Measurements from ENCODE around the gene KIAA0753.
A peak's percentile ranks its signal among the peaks of the same experiment; 100 is the strongest.
"Not testable (repeated sequence)": the region's sequence is repeated elsewhere in the genome, so short reads cannot be mapped to it uniquely, and the experiment has no call there.

Gene KIAA0753

DNA sequence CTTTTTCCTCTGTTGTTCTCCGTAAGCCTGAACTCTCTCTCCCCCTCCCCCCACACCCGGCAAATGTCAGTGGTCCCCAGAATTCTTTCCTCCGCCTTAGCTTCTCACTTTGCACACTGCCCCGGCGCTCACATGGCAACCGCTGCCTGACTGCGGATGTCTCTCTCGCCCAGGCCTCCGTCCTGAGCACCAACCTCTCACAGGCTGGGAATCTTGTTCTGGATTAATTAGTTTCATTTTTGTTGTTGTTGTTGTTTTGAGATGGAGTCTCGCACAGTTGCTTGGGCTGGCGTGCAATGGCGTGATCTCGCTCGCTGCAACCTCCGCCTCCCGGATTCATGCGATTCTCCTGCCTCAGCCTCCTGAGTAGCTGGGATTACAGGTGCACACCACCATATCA, 27.7 kb upstream of the KIAA0753 start:
- no peak for FAIRE-seq

- FAIRE-seq, result no peak
Measured at GRCh38 chr17:6667516-6667915, 27.0 kb upstream of the KIAA0753 start.

GRCh38 chr17:6666557-6666956, 26.0 kb upstream of the KIAA0753 start:
- FAIRE-seq, result no peak

GRCh38 chr17:6666077-6666521, 25.6 kb upstream of the KIAA0753 start:
- peak; percentile 9 for FAIRE-seq

- not testable (repeated sequence) for FAIRE-seq
Measured at GRCh38 chr17:6663200-6663599, 22.7 kb upstream of the KIAA0753 start.

DNA sequence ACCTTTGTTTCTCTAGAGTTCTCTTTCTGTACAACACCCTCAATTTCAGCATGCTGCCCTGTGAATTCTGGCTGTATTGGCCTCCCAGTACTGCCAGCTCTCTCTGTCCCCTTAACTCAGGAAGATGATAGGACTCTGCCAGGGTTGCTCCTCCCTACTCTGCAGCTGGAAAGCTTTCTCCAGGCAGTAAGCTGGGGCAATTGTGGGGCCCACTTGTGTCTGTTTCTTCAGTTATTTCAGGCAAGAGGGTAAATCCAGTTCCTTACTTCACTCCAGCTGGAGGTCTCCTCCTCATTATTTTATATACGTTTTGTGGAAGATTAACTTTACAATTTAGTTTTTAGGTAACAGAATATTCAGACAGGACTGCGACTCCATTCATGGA, 20.9 kb upstream of the KIAA0753 start:
- FAIRE-seq, result no peak

- no peak for FAIRE-seq
Measured at GRCh38 chr17:6660805-6661463, 20.4 kb upstream of the KIAA0753 start.

DNA sequence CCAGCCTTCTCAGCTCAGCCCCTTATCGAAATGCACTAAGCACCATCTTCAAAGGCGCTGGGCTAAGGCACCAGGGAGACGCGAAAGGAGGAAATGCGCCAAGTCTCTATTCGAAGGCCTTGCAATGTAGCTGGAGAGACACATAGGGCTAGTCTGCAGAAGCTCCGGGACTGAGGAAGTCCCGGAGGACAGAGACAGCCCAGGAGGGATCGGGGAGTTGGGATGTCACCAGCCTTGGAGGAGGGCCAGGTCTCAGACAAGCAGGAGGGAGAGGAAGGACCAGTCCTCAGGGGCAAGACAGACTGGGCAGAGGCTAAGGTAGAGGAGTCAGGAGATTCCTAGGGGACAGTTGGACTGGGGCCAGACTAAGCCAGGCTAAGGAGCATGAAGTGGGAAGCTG, 19.6 kb upstream of the KIAA0753 start:
- FAIRE-seq, result no peak

- not testable (repeated sequence) for FAIRE-seq
Measured at GRCh38 chr17:6658411-6658810, 17.9 kb upstream of the KIAA0753 start.

DNA sequence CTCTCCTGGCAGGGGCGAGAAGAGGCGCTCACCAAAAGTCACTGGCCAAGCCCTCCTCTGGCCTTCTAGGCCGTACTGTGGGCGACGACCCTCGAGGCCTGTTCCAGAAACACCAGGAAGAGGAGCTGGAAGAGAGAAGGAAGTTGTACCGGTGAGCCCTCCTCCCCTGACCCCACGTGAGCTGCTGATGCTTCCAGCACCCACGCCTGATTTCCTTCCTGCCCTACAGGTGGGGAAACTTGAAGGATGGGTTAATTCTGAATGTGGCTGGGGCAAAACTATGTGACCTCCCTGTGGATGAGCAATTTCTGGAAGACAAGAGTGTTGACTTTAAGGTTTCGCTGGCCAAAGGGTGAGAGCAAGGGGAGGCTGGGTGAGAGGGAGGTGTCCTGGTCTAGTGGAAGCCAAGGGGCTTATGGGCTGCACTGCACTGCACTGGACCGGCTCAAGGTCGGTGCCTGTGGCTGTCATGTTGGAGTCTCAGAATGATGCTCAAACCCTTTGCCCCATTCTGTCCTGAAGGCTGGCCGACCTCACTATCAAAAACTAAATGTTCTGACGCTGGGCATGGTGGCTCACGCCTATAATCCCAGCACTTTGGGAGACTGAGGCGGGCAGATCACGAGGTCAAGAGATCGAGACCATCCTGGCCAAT, 17.2 kb upstream of the KIAA0753 start:
- FAIRE-seq, result no peak

DNA sequence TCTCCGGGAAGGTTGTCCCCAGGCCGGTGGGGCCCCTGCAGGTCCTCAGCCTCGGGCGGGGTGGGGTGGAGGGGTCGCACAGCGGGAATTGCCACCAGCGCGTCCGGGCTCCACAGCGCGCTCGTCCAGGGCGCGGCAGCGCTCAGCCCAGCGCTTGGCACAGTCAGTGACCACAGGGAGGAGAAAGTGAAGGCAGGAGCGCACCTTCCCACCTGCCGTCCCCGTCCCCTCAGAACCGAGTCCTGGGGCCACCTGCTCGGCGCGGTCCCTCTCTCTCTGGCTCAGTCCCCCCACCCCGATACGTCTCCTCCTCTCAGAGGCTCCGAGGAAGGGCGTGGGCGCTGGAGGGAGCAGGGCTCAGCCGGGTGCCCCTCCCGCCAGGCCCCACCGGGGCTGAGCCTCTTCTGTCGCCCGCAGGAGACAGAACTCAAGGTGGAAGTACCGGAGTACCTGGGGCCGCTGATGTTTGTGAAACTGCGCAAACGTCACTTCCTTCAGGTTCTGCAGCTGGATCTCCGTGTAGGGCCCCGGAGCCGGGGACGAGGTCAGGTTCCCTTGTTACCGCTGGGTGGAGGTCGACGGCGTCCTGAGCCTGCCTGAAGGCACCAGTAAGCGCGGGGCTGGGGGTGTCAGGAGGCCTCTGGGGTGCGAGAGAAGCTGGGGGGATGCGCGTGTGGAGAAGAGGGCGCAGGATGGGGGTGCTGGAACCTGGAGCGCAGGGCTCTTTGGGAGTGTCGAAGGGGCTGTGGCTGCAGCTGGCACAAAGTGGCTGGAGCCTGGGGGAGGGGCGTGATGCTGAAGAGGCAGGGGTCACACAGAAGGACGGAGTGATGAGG, 16.5 kb upstream of the KIAA0753 start:
- not testable (repeated sequence) for FAIRE-seq

GRCh38 chr17:6655732-6656361, 15.3 kb upstream of the KIAA0753 start:
- FAIRE-seq, result not testable (repeated sequence)

DNA sequence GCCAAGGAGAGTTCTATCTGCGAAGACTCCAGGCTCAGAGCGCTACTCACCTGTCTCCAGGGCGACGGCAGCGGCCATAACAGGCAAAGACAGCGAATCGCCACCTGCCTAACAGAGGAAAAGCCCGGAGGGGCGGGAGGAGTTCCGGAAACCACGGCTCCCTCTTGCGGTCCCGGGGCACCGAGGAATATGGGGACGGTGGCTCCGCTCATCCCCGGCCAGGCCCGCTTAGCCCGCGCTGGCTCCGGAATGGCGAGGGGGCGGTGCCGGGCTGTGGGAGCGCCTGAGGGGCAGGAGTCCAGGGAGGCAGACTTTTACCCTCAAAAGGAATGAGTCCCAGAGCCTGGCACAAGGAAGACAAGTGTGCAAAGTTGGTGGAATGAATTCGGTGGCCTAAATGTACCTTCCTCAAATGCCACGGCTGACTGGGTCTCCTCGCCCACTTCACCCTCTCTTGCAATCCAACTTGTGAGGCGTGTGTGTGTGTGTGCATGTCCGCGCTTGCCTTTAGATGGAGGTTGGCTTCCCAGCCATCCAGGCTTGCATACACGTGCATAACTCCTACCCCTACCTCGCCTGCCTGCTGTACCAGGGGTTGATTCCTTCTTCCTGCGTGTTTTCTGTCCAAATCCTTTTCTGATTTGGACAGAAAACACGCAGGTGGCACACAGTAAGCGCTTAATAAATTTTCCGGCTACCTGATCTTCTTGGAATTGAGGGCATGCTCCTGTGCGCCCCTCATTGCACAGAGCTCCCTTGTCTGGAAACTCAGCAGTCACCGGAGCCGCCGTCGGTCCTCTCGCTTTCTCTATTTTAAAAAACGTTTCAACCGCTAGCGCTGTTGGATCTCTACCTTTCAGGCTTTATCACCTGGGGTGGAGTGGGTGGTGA, 14.6 kb upstream of the KIAA0753 start:
- FAIRE-seq, result no peak

GRCh38 chr17:6651919-6652452, 11.5 kb upstream of the KIAA0753 start:
- no peak for FAIRE-seq

DNA sequence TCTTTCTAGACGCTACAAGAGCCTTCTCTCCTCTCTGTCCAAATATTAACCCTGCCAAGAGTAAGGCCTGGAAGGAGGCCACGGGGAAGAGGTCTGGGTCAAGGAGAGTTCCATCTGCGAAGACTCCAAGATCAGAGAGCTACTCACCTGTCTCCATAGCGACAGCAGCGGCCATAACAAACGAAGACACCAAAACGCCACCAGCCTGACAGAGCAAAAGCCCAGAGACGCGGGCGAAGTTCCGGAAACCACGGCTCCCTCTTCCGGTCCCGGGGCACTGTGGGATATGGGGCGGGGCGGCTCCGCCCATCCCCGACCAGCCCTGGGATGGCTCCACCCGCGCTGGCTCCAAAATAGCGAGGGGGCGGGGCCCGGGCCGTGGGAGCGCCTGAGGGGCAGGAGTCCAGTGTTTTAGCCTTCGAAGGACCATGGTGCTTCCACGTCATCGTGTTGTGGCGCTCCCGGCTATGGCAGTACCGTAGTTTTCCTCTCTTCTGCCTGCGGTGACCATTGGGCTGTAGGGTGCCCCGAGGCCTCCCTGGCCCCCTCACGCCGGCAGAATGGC, 10.9 kb upstream of the KIAA0753 start, which contains the start of the genes C17orf100 and MED31:
TSS of gene C17orf100 (plus strand) at position 409 of the 565 bp plus-strand sequence. CDS start at position 561, 152 bp downstream.
TSS of gene MED31 (minus strand) at position 252 of the 565 bp plus-strand sequence. CDS start at position 175, 77 bp downstream.
- peak; percentile 43 for FAIRE-seq

DNA sequence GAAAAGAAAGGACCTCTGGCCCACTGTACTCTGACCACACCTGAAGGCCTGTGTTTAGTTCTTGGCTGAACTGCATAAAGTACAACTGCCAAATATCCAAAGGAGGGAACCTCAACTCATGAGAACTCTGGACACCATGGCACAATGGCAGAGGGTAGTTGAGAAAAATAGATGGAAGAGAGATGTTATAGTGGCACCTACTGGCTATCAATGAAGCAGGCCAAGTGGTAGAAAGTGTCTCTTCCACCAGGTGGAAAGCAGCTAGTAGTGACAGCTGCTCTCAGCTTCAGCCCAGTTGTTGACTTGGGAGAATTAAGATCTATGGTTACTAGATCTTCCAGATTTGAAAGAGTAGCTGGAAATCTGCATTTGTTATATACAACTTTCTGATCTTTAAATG, 7.7 kb upstream of the KIAA0753 start:
- FAIRE-seq, result no peak

DNA sequence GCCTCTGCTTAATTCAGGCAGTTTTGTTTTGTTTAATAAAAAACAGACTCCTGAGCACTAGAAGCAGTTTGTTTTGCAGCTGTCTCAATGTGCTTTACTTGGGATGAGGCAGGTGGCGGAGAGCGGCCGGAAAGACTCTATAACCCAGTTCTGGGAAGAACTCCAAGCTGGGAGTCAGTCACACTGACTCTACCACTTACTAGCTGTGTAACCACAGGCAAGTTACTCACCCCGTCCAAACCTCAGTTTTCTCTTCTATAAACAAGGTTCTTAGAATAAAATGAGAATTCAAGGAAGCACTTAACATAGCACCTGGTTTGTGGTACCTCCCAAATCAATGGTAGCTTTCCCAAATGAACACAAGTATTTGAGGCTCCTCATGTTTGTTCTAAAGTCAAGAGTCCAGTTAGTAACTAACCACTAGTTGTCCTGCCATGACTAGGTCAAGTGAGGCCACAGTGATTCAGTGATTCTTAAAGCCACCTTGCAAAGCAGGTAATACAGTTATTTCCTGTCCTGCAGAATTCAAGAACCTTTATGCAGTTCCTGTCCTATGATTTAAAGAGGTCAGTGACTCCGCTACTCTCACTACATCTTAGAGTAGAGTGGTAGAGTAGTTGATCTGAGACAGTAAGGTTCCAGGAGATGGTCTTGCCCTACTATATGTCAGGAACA, 3.1 kb upstream of the KIAA0753 start:
- FAIRE-seq, result no peak

- FAIRE-seq, result no peak
Measured at GRCh38 chr17:6642592-6642991, 2.1 kb upstream of the KIAA0753 start.

GRCh38 chr17:6641247-6641863, 844 bp upstream of the KIAA0753 start:
- FAIRE-seq, result no peak

Data from islet of Langerhans (tissue), 1 donor.